GM18505 (cell line): ENCODE results near the gene ANKRD65.
"Not testable (repeated sequence)": the region's sequence is repeated elsewhere in the genome, so short reads cannot be mapped to it uniquely, and the experiment has no call there.

Source experiments
- ATAC-seq: cut with Tn5 transposase; IDR thresholded peaks from one replicate; pipeline ENCODE4 v1.9.1; 2021; ENCODE audit not compliant: unreplicated experiment
- POLR2A ChIP-seq: IDR thresholded peaks from 4 replicates; pipeline ENCODE4 v1.6.1; 2011; ENCODE audit warnings: borderline replicate concordance; ENCODE audit not compliant: insufficient read depth, insufficient read length; ENCODE audit errors: extremely low read depth

Gene ANKRD65

GRCh38 chr1:1451696-1452364, 30.8 kb upstream of the ANKRD65 start:
- ATAC-seq, result no peak

GRCh38 chr1:1450616-1451015, 29.5 kb upstream of the ANKRD65 start:
- not testable (repeated sequence) for ATAC-seq

More at GRCh38 chr1:1451696-1452364, 30.8 kb upstream of the ANKRD65 start:
- no peak for TF ChIP-seq POLR2A

GRCh38 chr1:1449099-1449739, 28.1 kb upstream of the ANKRD65 start, which contains the start of gene ATAD3C:
ATAD3C (plus strand) TSS chr1:1449689; CDS start chr1:1450684, 995 bp downstream.
- TF ChIP-seq POLR2A, result no peak
- ATAC-seq, result no peak

- ATAC-seq, result not testable (repeated sequence)
These were observed 25.6 kb upstream of the ANKRD65 start for GRCh38 chr1:1446631-1447030.

GRCh38 chr1:1442069-1442770, 21.1 kb upstream of the ANKRD65 start:
- no peak for ATAC-seq
- TF ChIP-seq POLR2A, result no peak

- ATAC-seq, result no peak
- no peak for TF ChIP-seq POLR2A
These were observed 20.2 kb upstream of the ANKRD65 start for GRCh38 chr1:1441002-1441888.

GRCh38 chr1:1440262-1441001, 19.4 kb upstream of the ANKRD65 start:
- no peak for TF ChIP-seq POLR2A
- ATAC-seq, result no peak

GRCh38 chr1:1439546-1440261, 18.6 kb upstream of the ANKRD65 start:
- no peak for TF ChIP-seq POLR2A
- ATAC-seq, result no peak

GRCh38 chr1:1438531-1439381, 17.7 kb upstream of the ANKRD65 start:
- no peak for TF ChIP-seq POLR2A
- ATAC-seq, result no peak

- no peak for ATAC-seq
- TF ChIP-seq POLR2A, result no peak
These were observed 16.9 kb upstream of the ANKRD65 start for GRCh38 chr1:1437904-1438376.

GRCh38 chr1:1437033-1437903, 16.2 kb upstream of the ANKRD65 start:
- ATAC-seq, result no peak
- no peak for TF ChIP-seq POLR2A

- ATAC-seq, result no peak
- no peak for TF ChIP-seq POLR2A
These were observed 15.6 kb upstream of the ANKRD65 start for GRCh38 chr1:1436630-1437032.
